Activated naive CD4-positive, alpha-beta T cell treated with anti-CD3 and anti-CD28 coated beads, Interleukin-2, amount 50 U/mL, for 24 hours (primary cell): Measurements from ENCODE around the gene PIGV.
A peak's percentile ranks its signal among the peaks of the same experiment; 100 is the strongest.

Experiments
- H3K27ac Mint-ChIP-seq: one replicate; pipeline ENCODE4 v1.8.0; 2021; ENCODE audit warnings: mild to moderate bottlenecking, mixed read lengths
- H3K27me3 Mint-ChIP-seq: one replicate; pipeline ENCODE4 v1.8.0; 2021; ENCODE audit warnings: mixed read lengths
- H3K36me3 Mint-ChIP-seq: one replicate; pipeline ENCODE4 v1.8.0; 2021; ENCODE audit warnings: mixed read lengths
- H3K4me1 Mint-ChIP-seq: one replicate; pipeline ENCODE4 v1.8.0; 2021; ENCODE audit warnings: mixed read lengths
- H3K4me3 Mint-ChIP-seq: one replicate; pipeline ENCODE4 v1.8.0; 2021; ENCODE audit warnings: mild to moderate bottlenecking, mixed read lengths
- H3K9me3 Mint-ChIP-seq: one replicate; pipeline ENCODE4 v1.8.0; 2021; ENCODE audit warnings: mixed read lengths

Gene PIGV

DNA sequence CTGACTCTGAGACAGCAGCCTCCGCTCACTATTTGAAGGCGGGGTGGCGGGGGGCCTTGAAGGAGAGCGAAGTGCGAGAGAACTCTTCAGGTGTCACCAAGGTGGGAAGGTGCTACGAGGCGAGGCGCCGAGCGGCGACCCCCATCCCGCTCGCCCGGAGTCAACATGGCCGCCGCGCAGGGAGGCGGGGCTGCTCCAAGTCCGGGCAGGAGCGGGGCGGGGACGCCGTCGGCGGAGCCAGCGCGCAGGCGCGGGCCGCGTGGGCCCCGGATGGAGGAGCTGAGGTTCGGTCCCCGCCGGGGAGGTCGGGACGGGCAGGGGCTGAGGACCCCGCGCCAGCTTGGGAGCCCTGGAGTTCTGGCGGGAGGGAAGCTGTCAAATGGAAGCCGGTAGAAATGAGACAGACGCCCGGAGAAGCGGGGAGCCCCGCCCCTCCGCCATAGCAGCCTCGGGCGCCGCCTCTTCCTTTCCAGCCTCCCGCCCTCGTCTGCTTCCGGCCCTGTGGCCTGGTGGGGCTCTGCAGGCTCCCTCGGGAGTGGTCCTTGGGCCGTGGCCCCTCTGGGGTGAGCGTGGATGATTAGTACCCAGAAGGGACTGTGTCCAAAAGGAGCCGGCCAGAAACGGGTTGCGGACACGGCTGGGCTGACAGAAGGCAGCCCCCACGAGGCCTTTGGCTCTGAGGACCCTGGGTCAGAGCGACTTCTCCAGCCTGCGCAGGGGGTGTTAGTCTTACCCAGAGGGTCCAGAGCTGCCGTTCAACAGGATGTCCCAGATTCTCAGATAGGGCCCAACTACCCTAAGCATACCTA lies at the start of gene PIGV:
Gene PIGV, plus strand, starts transcription at position 245 of the 809 bp plus-strand sequence. CDS start 2,866 bp downstream, outside the sequence.
- H3K4me1 Mint-ChIP-seq, result peaks cover 76% of the 10 kb centered on the region
- H3K27me3 Mint-ChIP-seq, result no peaks in the 10 kb centered on the region

GRCh38 chr1:26739329-26739914 lies 48.3 kb upstream of the PIGV start:
- Mint-ChIP-seq H3K27ac (peak overlapping the region; percentile 39), H3K27me3 (no peaks in the 10 kb centered on the region), H3K4me3 (peak overlapping the region; percentile 12), H3K9me3 (no peaks in the 10 kb centered on the region), H3K36me3 (peaks cover 23% of the 10 kb centered on the region), H3K4me1 (peaks cover 64% of the 10 kb centered on the region)

More for the DNA sequence above, at the start of gene PIGV:
- Mint-ChIP-seq H3K36me3 (no peaks in the 10 kb centered on the region), H3K27ac (peak within 1 kb of the TSS; percentile 100), H3K4me3 (peak within 1 kb of the TSS; percentile 99), H3K9me3 (no peaks in the 10 kb centered on the region)

- H3K4me3 Mint-ChIP-seq, result peak overlapping the region; percentile 12
- H3K27me3 Mint-ChIP-seq, result no peaks in the 10 kb centered on the region
- no peaks in the 10 kb centered on the region for H3K9me3 Mint-ChIP-seq
- peaks cover 23% of the 10 kb centered on the region for H3K36me3 Mint-ChIP-seq
- peak overlapping the region; percentile 39 for H3K27ac Mint-ChIP-seq
- peaks cover 66% of the 10 kb centered on the region for H3K4me1 Mint-ChIP-seq
Observed at GRCh38 chr1:26740023-26740634, 47.6 kb upstream of the PIGV start.

GRCh38 chr1:26740952-26741351 lies 46.8 kb upstream of the PIGV start:
- Mint-ChIP-seq H3K4me3 (peak overlapping the region; percentile 56), H3K4me1 (peaks cover 68% of the 10 kb centered on the region), H3K36me3 (peaks cover 24% of the 10 kb centered on the region), H3K27ac (peak overlapping the region; percentile 93), H3K27me3 (no peaks in the 10 kb centered on the region), H3K9me3 (no peaks in the 10 kb centered on the region)

DNA sequence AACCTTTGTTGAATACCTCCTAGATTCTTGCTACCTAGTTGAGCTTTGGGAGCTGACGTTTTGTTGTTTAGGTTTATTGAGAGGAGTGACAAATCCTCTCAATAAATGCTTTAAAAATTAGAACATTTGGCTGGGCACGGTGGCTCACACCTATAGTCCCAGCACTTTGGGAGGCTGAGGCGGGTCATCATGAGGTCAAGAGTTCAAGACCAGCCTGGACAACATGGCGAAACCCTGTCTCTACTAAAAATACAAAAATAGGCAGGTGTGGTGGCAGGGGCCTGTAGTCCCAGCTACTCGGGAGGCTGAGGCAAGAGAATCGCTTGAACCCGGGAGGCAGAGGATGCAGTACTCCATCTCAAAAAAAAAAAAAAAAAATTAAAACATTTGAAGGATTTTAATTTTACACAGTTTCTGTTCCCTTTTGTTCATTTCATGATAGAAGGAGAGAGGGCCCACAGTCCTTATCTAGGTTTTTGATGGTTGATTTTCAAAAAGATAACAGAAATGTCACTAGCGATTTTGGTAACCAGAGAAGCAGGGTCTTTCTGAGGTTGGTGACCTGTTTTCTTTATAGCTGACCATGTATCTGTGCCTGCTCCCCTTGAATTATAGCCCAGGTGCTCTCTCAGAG lies 44.2 kb upstream of the PIGV start:
- no peaks in the 10 kb centered on the region for H3K27me3 Mint-ChIP-seq
- H3K9me3 Mint-ChIP-seq, result no peaks in the 10 kb centered on the region
- H3K27ac Mint-ChIP-seq, result peak overlapping the region; percentile 99
- peaks cover 90% of the 10 kb centered on the region for H3K4me1 Mint-ChIP-seq
- H3K36me3 Mint-ChIP-seq, result peaks cover 27% of the 10 kb centered on the region
- H3K4me3 Mint-ChIP-seq, result peak overlapping the region; percentile 76

- Mint-ChIP-seq H3K27ac (peak overlapping the region; percentile 86), H3K36me3 (peaks cover 29% of the 10 kb centered on the region), H3K9me3 (no peaks in the 10 kb centered on the region), H3K4me3 (peak overlapping the region; percentile 76), H3K4me1 (peaks cover 88% of the 10 kb centered on the region), H3K27me3 (no peaks in the 10 kb centered on the region)
Observed at GRCh38 chr1:26744075-26744959, 43.4 kb upstream of the PIGV start.

DNA sequence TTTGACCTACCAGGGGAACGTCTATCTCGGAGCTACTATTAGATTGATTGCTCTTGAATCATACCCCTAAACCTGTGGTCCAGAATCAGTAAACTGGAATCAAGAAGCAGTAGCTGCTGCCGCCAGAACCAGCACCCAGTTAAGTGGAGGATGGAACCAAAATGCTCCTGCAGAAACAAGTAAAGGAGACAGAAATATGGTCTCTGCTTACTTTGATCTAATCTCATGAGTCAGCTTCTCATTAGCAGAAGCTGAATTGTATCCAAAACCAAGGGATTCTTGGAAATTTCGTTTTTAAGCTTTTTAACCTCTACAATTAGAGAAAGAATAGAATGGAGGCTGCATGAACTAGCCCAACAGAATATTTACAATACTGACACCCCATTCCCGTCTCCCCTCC lies 42.6 kb upstream of the PIGV start:
- no peaks in the 10 kb centered on the region for H3K9me3 Mint-ChIP-seq
- peaks cover 88% of the 10 kb centered on the region for H3K4me1 Mint-ChIP-seq
- peaks cover 31% of the 10 kb centered on the region for H3K36me3 Mint-ChIP-seq
- H3K4me3 Mint-ChIP-seq, result peak overlapping the region; percentile 76
- peak overlapping the region; percentile 86 for H3K27ac Mint-ChIP-seq
- H3K27me3 Mint-ChIP-seq, result no peaks in the 10 kb centered on the region

GRCh38 chr1:26747048-26747447 lies 40.7 kb upstream of the PIGV start:
- H3K27me3 Mint-ChIP-seq, result no peaks in the 10 kb centered on the region
- H3K36me3 Mint-ChIP-seq, result peaks cover 27% of the 10 kb centered on the region
- no peak overlapping the region for H3K4me3 Mint-ChIP-seq
- no peaks in the 10 kb centered on the region for H3K9me3 Mint-ChIP-seq
- H3K4me1 Mint-ChIP-seq, result peaks cover 88% of the 10 kb centered on the region
- H3K27ac Mint-ChIP-seq, result peak overlapping the region; percentile 0

DNA sequence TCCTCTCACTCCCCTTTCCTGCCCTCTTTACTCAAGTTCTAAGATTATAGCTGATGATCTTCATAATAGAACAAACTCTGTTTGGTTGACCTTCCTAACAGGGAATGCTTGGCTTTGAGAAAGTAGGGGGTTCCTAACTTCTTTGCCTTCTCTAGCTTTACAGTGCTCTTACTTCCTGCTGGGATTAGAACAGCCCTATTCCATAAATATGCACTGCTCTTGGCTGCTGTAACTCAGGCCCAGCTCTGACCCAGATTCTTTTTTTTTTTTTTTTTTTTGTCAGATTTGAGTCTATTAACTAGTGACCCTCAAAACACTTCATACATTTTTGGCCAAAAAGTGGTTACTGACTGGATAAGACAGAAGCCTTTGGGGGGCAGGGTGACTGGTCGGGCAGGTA lies 39.4 kb upstream of the PIGV start:
- Mint-ChIP-seq H3K27ac (peak overlapping the region; percentile 76), H3K4me1 (peaks cover 90% of the 10 kb centered on the region), H3K9me3 (no peaks in the 10 kb centered on the region), H3K27me3 (no peaks in the 10 kb centered on the region), H3K36me3 (peaks cover 23% of the 10 kb centered on the region), H3K4me3 (peak overlapping the region; percentile 58)

DNA sequence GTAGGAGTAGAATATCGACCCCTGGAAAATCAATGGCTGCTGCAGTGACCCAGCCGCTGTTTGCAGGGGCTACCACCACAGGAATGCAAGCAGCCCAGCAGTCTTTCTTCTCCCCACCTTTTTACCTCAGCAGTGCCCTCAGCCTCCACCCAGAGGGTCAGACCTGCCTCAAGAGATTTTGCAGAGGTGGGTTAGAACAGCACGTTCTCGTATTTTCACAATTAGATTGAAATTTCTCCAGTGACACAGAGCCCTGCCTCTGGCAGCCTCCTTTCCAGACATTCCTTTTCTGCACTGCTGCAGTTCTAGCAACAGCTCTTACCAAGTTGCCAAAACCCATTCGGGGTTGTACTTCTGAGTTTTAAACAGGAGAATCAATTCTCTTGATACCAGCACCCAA lies 38.3 kb upstream of the PIGV start:
- H3K9me3 Mint-ChIP-seq, result no peaks in the 10 kb centered on the region
- H3K27me3 Mint-ChIP-seq, result no peaks in the 10 kb centered on the region
- peaks cover 87% of the 10 kb centered on the region for H3K4me1 Mint-ChIP-seq
- peak overlapping the region; percentile 59 for H3K27ac Mint-ChIP-seq
- H3K4me3 Mint-ChIP-seq, result no peak overlapping the region
- H3K36me3 Mint-ChIP-seq, result peaks cover 22% of the 10 kb centered on the region

DNA sequence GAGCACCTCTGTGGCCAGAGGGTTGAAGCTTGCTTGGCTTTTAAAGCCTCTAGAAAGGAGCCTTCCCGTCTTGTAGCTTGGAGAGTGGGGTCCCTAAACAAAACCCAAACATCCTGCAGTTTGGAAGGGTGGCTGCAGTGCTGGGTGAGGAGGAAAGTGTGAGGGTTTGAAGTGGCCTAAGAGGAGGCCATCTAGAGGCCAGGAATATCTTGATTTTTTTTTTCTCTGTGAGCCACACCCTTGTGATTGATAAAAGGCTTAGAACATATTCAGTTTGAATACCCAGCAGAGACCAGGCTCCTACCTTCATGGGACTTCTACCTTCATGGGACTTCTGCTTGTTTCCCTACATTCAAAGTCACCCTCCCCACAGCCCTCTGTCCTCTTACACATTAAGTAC lies 37.3 kb upstream of the PIGV start:
- Mint-ChIP-seq H3K27ac (peak overlapping the region; percentile 79), H3K4me3 (no peak overlapping the region), H3K4me1 (peaks cover 81% of the 10 kb centered on the region), H3K36me3 (peaks cover 20% of the 10 kb centered on the region), H3K9me3 (no peaks in the 10 kb centered on the region), H3K27me3 (no peaks in the 10 kb centered on the region)

DNA sequence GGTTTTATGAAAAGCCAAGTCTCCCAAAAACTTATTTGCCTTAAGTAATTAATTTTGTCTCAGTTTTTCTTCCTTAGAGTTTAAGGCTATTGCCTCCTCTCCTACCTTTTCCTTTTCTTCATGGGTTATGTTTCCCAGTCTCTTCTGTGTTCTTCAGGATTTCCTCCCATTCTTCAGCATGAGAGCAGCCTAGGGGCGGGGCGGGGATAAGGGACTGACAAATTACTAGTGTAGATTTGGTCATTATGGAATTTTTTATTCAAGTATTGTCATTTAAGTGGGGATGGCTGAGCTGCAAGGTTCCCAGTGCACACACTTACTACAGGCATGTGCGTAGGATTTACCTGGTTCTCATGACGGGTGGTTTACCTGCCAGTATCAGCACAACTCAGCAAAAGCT lies 35.2 kb upstream of the PIGV start:
- Mint-ChIP-seq H3K27me3 (no peaks in the 10 kb centered on the region), H3K4me3 (no peak overlapping the region), H3K27ac (peak overlapping the region; percentile 91), H3K36me3 (peaks cover 19% of the 10 kb centered on the region), H3K4me1 (peaks cover 64% of the 10 kb centered on the region), H3K9me3 (no peaks in the 10 kb centered on the region)

DNA sequence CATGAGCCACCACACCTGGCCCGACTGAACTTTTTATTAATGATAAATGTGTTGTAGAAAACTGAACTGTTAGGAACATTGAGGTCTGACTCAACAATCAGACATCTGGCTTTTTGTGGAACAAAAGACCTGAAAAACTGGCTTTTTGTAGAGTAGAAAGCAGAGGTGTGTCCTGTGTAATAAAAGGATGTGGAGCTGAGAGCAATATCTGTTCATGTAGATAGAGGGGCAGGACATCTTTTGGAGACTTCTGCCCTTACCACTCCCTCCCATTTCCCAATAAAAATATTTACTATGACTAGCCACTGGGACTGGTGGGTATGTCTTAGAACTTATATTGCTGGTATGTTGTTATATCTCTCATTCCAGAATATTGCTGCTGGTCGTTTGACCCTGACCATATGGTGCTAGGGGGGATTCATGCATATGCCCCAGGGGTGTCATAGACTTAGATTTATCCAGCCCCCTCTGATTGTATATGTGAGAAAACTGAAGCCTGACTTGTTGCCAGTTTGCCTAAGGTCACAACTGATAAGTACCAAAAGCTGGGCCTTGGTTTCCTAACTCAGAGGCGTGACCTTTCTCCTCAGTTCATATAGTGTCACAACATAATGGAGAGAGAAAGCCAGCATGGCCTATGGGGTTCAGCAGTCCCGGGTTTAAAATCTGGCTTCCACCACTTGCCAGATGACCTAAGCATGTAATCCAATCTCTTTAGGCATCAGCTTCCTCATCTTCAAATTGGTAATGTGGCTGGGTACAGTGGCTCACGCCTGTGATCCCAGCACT lies 33.5 kb upstream of the PIGV start:
- H3K27ac Mint-ChIP-seq, result peak overlapping the region; percentile 62
- H3K4me1 Mint-ChIP-seq, result peaks cover 57% of the 10 kb centered on the region
- H3K4me3 Mint-ChIP-seq, result no peak overlapping the region
- no peaks in the 10 kb centered on the region for H3K9me3 Mint-ChIP-seq
- H3K27me3 Mint-ChIP-seq, result no peaks in the 10 kb centered on the region
- H3K36me3 Mint-ChIP-seq, result peaks cover 18% of the 10 kb centered on the region

DNA sequence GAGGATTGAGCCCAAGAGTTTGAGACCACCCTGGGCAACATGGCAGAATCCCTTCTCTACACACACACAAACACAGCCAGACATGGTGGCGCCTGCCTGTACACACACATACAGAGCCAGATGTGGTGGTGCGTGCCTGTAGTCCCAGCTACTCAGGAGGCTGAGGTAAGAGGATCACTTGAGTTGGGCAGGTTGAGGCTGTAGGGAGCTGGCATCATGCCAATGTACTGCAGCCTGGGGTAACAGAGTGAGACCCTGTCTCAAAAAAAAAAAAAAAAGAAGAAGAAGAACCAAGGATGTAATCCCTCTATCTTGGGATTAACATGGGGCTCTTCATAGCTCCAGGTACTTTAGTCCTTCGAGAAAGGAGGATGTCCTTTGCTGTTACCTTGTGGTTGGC lies 29.4 kb upstream of the PIGV start:
- no peak overlapping the region for H3K27ac Mint-ChIP-seq
- peaks cover 14% of the 10 kb centered on the region for H3K36me3 Mint-ChIP-seq
- no peaks in the 10 kb centered on the region for H3K27me3 Mint-ChIP-seq
- H3K4me1 Mint-ChIP-seq, result peaks cover 32% of the 10 kb centered on the region
- no peaks in the 10 kb centered on the region for H3K9me3 Mint-ChIP-seq
- no peak overlapping the region for H3K4me3 Mint-ChIP-seq
